GM18867 (cell line): ENCODE results near the gene NLRP8.
"Not testable (repeated sequence)": the region's sequence is repeated elsewhere in the genome, so short reads cannot be mapped to it uniquely, and the experiment has no call there.

ENCODE experiments used
- ATAC-seq: cut with Tn5 transposase; IDR thresholded peaks from one replicate; pipeline ENCODE4 v1.9.1; 2021; ENCODE audit warnings: mild to moderate bottlenecking, moderate library complexity; ENCODE audit not compliant: unreplicated experiment

NLRP8 gene

GRCh38 chr19:55962186-55962585 is 14.6 kb downstream of the NLRP8 start:
- ATAC-seq, result no peak

- no peak for ATAC-seq
Observed at GRCh38 chr19:55973982-55974381, 26.4 kb downstream of the NLRP8 start.

GRCh38 chr19:55980415-55980814 is 32.8 kb downstream of the NLRP8 start:
- ATAC-seq, result no peak

- no peak for ATAC-seq
Observed at GRCh38 chr19:55985254-55985653, 37.6 kb downstream of the NLRP8 start.

- ATAC-seq, result no peak
Observed at GRCh38 chr19:55986487-55986886, 38.9 kb downstream of the NLRP8 start, which contains the start of gene NLRP5. TSS of gene NLRP5 (plus strand) at chr19:55986775.

GRCh38 chr19:55990831-55991230 is 43.2 kb downstream of the NLRP8 start:
- ATAC-seq, result no peak

- no peak for ATAC-seq
Observed at GRCh38 chr19:55993492-55993891, 45.9 kb downstream of the NLRP8 start.

GRCh38 chr19:56014765-56015164 is 67.1 kb downstream of the NLRP8 start:
- no peak for ATAC-seq

- no peak for ATAC-seq
Observed at GRCh38 chr19:56015756-56016155, 68.1 kb downstream of the NLRP8 start.

- not testable (repeated sequence) for ATAC-seq
Observed at GRCh38 chr19:56019325-56019724, 71.7 kb downstream of the NLRP8 start.

- ATAC-seq, result not testable (repeated sequence)
Observed at GRCh38 chr19:56020355-56020975, 72.8 kb downstream of the NLRP8 start.

- ATAC-seq, result no peak
Observed at GRCh38 chr19:56026769-56027168, 79.1 kb downstream of the NLRP8 start.
